Ascending aorta (tissue), 2 donors: ENCODE results near the gene PTPRK. TPM values are rescaled to one million over a fixed set of nuclear protein-coding genes. Genes with fewer than 3 reads are reported as not detected.

Source experiments
- DNase-seq, 2 donors: peaks; one replicate each; pipeline ENCODE4 v3.0.0-alpha.2; 2019; ENCODE audit warnings: low spot score in 2 of 2
- H3K27ac ChIP-seq, 2 donors: fragments of 200-600 bp; sonication (generic); one replicate each; pipeline ENCODE4 v1.5.1; 2016 to 2017; ENCODE audit warnings: mild to moderate bottlenecking in 1 of 2
- H3K27me3 ChIP-seq: fragments of 200-600 bp; sonication (generic); one replicate; pipeline ENCODE4 v1.5.1; 2017
- H3K36me3 ChIP-seq, 2 donors: fragments of 200-600 bp; sonication (generic); one replicate each; pipeline ENCODE4 v1.5.1; 2016
- H3K4me1 ChIP-seq, 2 donors: fragments of 200-600 bp; sonication (generic); one replicate each; pipeline ENCODE4 v1.5.1; 2016 to 2017; ENCODE audit warnings: mild to moderate bottlenecking in 1 of 2
- H3K4me3 ChIP-seq, 2 donors: fragments of 200-600 bp; sonication (generic); one replicate each; pipeline ENCODE4 v1.5.1; 2016 to 2017; ENCODE audit warnings: mild to moderate bottlenecking in 1 of 2
- H3K9me3 ChIP-seq, 2 donors: fragments of 200-600 bp; sonication (generic); one replicate each; pipeline ENCODE4 v1.5.1; 2016
- CTCF ChIP-seq, 3 experiments: fragments of 200-600 bp in 2 of 3; fragments of 450-650 bp in 1 of 3; sonication (generic) in 2 of 3; IDR thresholded peaks; one replicate each; pipeline ENCODE4 v1.5.1; 2016 to 2019; ENCODE audit warnings: antibody characterized with exemption in 3 of 3, mild to moderate bottlenecking in 1 of 3, moderate library complexity in 1 of 3
- intact Hi-C: fragments of 100-400 bp; cut with DNase I; formaldehyde crosslinking; loops from one replicate; pipeline ENCODE4 v1.15.1; 2023
- total RNA-seq: library from RNA; depleted of rRNA; stranded (reverse); fragments of >200 nt; gene quantifications from one replicate; pipeline ENCODE4 v1.1.0, GENCODE V29; 2016

Gene PTPRK
- total RNA-seq, 1 donor from 2014 or later = 73.1 TPM

GRCh38 chr6:127923135-127923534 is 597.3 kb downstream of the PTPRK start:
- Histone ChIP-seq H3K27me3 (no peaks in the 10 kb centered on the region), H3K9me3 (no peaks in the 10 kb centered on the region), H3K4me3 (no peak overlapping the region), H3K27ac (no peak overlapping the region), H3K36me3 (no peaks in the 10 kb centered on the region), H3K4me1 (no peaks in the 10 kb centered on the region)
- intact Hi-C loops = no loop called here
- DNase-seq = no peak
- no peak for TF ChIP-seq CTCF (IDR thresholded peaks at IDR 0.05)

GRCh38 chr6:127921982-127922381 is 598.4 kb downstream of the PTPRK start:
- H3K9me3 ChIP-seq = no peaks in the 10 kb centered on the region

GRCh38 chr6:127920804-127921203 is 599.6 kb downstream of the PTPRK start:
- DNase-seq = no peak
- Histone ChIP-seq H3K4me3 (no peak overlapping the region), H3K4me1 (no peaks in the 10 kb centered on the region), H3K27me3 (no peaks in the 10 kb centered on the region), H3K27ac (no peak overlapping the region), H3K9me3 (no peaks in the 10 kb centered on the region), H3K36me3 (no peaks in the 10 kb centered on the region)
- intact Hi-C loops = no loop called here
- no peak for TF ChIP-seq CTCF (IDR thresholded peaks at IDR 0.05)

More at GRCh38 chr6:127921982-127922381, 598.4 kb downstream of the PTPRK start:
- Histone ChIP-seq H3K4me3 (no peak overlapping the region), H3K4me1 (no peaks in the 10 kb centered on the region), H3K27ac (no peak overlapping the region), H3K36me3 (no peaks in the 10 kb centered on the region), H3K27me3 (no peaks in the 10 kb centered on the region)
- no peak for DNase-seq
- intact Hi-C loops = no loop called here
- no peak for TF ChIP-seq CTCF (IDR thresholded peaks at IDR 0.05)
